ENCODE measurements around the gene OPCML.

DNA sequence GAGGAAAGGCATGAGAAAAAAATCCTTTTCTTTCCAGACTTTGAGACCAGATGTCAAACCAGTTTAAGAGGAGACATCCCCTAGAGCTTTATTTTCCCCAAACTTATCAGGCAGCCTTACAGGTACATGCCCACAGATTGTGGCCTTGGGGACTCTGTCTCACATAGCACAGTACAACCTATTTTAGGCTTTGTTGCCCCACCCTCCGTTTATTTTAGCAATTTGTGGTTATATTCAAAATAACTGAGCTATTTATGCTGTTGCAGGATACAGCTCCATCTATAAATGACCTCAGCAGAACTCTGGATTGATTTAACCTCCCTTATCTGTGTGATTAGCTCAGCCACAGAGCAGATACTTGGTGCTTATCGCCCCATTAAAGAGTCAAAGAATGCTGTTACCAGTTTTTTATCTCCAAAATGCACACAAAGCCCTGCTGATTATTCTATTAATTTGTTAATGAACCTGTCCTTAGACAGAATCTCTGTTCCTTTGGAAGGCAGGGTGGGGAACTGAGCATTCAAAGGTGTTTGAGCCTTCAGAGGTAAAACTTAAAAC lies 525.2 kb downstream of the OPCML start:
- TF ChIP-seq, protein P1, sequence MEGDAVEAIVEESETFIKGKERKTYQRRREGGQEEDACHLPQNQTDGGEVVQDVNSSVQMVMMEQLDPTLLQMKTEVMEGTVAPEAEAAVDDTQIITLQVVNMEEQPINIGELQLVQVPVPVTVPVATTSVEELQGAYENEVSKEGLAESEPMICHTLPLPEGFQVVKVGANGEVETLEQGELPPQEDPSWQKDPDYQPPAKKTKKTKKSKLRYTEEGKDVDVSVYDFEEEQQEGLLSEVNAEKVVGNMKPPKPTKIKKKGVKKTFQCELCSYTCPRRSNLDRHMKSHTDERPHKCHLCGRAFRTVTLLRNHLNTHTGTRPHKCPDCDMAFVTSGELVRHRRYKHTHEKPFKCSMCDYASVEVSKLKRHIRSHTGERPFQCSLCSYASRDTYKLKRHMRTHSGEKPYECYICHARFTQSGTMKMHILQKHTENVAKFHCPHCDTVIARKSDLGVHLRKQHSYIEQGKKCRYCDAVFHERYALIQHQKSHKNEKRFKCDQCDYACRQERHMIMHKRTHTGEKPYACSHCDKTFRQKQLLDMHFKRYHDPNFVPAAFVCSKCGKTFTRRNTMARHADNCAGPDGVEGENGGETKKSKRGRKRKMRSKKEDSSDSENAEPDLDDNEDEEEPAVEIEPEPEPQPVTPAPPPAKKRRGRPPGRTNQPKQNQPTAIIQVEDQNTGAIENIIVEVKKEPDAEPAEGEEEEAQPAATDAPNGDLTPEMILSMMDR (IDR thresholded peaks at IDR 0.05) = no peak
- TF ChIP-seq POLR2AphosphoS5 (IDR thresholded peaks at IDR 0.05; ENCODE audit: insufficient read depth in 1 of 2, low read depth in 1 of 2) = no peak
- no peak for TF ChIP-seq POLR2A (IDR thresholded peaks at IDR 0.05)

Measured in vagina (tissue), 2 donors.